ENCODE measurements around the gene VPS18.
"Not testable (repeated sequence)": the region's sequence is repeated elsewhere in the genome, so short reads cannot be mapped to it uniquely, and the experiment has no call there.

Gene VPS18

GRCh38 chr15:40856746-40857145 is 37.5 kb upstream of the VPS18 start:
- no peak overlapping the region for H3K4me3 ChIP-seq (replicated peaks; ENCODE audit: low read depth, low read length)
- TF ChIP-seq CTCF (IDR thresholded peaks at IDR 0.05; ENCODE audit: low read length, missing control alignments): no peak
- DNase-seq (ENCODE audit: low read depth): no peak

GRCh38 chr15:40857601-40858341 is 36.5 kb upstream of the VPS18 start:
- peak; percentile 99 for TF ChIP-seq CTCF (IDR thresholded peaks at IDR 0.05; ENCODE audit: low read length, missing control alignments)
- DNase-seq (ENCODE audit: low read depth): peak; percentile 73
- no peak overlapping the region for H3K4me3 ChIP-seq (replicated peaks; ENCODE audit: low read depth, low read length)

GRCh38 chr15:40858706-40859105 is 35.5 kb upstream of the VPS18 start:
- DNase-seq (ENCODE audit: low read depth): no peak
- no peak overlapping the region for H3K4me3 ChIP-seq (replicated peaks; ENCODE audit: low read depth, low read length)
- TF ChIP-seq CTCF (IDR thresholded peaks at IDR 0.05; ENCODE audit: low read length, missing control alignments): no peak

- TF ChIP-seq CTCF (IDR thresholded peaks at IDR 0.05; ENCODE audit: low read length, missing control alignments): peak; percentile 92
- DNase-seq (ENCODE audit: low read depth): peak; percentile 84
- no peak overlapping the region for H3K4me3 ChIP-seq (replicated peaks; ENCODE audit: low read depth, low read length)
Measured at GRCh38 chr15:40859206-40859851, 34.9 kb upstream of the VPS18 start.

GRCh38 chr15:40861147-40861546 is 33.1 kb upstream of the VPS18 start:
- H3K4me3 ChIP-seq (replicated peaks; ENCODE audit: low read depth, low read length); DNase-seq (ENCODE audit: low read depth): not testable (repeated sequence)

GRCh38 chr15:40863660-40864270 is 30.5 kb upstream of the VPS18 start:
- no peak for TF ChIP-seq CTCF (IDR thresholded peaks at IDR 0.05; ENCODE audit: low read length, missing control alignments)
- H3K4me3 ChIP-seq (replicated peaks; ENCODE audit: low read depth, low read length): no peak overlapping the region
- no peak for DNase-seq (ENCODE audit: low read depth)

GRCh38 chr15:40867199-40867598 is 27.1 kb upstream of the VPS18 start:
- no peak for TF ChIP-seq CTCF (IDR thresholded peaks at IDR 0.05; ENCODE audit: low read length, missing control alignments)
- H3K4me3 ChIP-seq (replicated peaks; ENCODE audit: low read depth, low read length): no peak overlapping the region
- no peak for DNase-seq (ENCODE audit: low read depth)
